ENCODE measurements around the gene KRT7.

- no peak for TF ChIP-seq CTCF (IDR thresholded peaks at IDR 0.05; ENCODE audit: low read length)
- no peak for TF ChIP-seq EZH2 (IDR thresholded peaks at IDR 0.05; ENCODE audit: borderline replicate concordance, low read length)
Measured at GRCh38 chr12:52232203-52232673, 805 bp upstream of the KRT7 start.

Data from OCI-LY1 (cell line).